ENCODE data around the gene GAB2.
"Not testable (repeated sequence)": the region's sequence is repeated elsewhere in the genome, so short reads cannot be mapped to it uniquely, and the experiment has no call there.

Gene GAB2

GRCh38 chr11:78417175-78417887 is at the start of gene GAB2:
GAB2 (minus strand) TSS chr11:78417820; CDS start chr11:78417720, 100 bp downstream.
- no peak for DNase-seq

GRCh38 chr11:78467370-78467769 is 49.8 kb upstream of the GAB2 start:
- no peak for DNase-seq

DNA sequence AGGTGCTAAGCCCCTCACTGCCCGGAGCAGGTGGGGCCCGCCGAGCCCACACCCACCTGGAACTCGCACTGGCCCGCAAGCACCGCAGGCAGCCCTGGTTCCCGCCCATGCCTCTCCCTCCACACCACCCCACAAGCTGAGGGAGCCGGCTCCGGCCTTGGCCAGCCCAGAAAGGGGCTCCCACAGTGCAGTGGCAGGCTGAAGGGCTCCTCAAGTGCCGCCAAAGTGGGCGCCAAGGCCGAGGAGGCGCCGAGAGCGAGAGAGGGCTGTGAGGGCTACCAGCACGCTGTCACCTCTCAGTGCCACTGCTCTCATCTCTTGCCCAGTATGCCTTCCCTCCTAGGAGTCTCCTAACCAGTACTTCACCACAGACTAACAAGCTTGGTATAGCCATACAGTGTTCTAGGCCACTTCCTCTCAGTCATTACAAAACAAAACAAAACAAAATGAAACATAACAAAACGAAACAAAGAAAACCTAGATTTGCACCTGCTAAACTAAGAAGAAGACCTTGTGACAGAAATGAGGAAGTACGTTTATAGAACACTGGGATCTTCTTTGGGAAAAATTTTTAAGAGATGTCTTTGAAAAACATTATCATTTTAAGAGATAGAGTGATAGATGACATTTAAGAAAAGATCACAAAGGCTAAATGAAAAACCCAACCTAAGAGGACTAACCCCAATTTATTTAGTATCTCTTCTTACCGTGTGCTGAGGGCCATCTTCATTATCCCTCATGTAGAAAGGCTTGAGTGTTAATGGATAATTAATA is 47.7 kb upstream of the GAB2 start:
- no peak for DNase-seq

- not testable (repeated sequence) for DNase-seq
Observed at GRCh38 chr11:78464787-78465168, 47.2 kb upstream of the GAB2 start.

DNA sequence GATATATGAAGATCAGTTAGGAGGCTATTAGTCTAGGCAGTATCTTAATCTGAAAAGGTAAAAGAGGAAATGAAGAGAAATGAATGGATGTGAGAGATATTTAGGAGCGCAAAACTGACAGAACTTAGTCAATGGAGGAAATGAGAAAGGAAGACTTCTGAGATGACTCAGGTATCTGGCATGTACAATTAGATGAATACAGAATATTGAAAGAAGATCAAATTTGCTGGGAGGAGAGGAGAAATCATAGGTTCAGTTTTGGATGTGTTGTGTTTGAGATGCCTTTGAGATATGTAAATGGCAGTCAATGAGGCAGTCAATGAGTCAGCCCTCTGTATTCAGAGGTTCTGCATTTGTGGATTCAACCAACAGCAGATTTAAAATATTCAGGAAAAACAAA is 42.9 kb upstream of the GAB2 start:
- no peak for DNase-seq

GRCh38 chr11:78459738-78460137 is 42.1 kb upstream of the GAB2 start:
- no peak for DNase-seq

DNA sequence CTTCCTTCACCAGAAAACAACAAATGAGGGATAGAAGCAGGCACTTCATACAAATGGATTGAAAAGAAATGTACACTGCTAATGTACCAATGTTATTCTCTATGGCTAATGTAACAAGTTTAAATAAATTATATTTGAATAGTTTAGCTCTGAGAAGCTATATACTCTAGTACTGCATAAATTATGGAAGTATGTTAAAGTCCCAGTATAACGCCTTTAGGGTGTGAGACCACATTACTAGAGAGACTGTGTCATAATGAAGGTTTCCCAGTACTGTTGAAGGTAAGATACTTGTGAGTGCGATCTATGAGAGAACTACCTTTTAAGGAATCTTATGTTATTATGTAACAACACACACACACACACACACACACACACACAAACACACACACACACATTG is 39.8 kb upstream of the GAB2 start:
- no peak for DNase-seq

GRCh38 chr11:78453140-78453935 is 35.7 kb upstream of the GAB2 start:
- DNase-seq, result no peak

DNA sequence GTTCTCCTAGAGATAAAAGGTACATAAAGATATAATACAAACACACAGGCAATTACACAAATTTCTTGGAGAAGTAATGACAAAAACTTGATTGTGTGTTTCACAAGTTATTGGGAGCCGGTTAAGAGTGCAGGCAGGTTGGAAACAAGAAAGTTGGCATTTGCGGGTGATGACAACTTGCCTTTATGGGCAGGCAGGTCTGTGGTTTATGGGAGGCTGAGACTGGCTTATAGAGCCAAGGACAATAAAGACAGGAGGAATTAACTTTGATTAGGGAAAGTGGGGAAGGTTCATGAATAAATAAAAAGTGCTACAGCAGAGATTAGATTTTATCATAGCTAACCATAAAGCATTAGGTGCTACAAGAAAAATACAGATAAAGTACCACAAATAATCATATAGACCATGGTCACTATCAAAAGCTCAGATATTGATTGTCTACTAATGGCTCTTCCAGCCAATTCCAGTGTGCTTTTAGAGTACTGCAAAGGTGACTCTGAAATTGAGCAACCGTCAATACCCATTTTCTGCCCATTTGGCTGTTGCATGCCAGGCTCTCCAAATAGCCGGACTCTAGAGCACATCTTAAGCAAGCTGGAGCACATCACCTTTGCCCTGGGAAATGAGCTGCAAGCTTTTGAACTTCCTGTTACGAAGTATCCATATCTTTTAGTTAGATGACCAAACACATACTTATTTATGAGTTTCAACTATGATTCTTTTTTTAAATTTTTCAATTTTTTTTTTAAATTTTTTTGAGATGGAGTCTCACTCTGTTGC is 33.9 kb upstream of the GAB2 start:
- no peak for DNase-seq

- DNase-seq, result no peak
Observed at GRCh38 chr11:78450866-78451265, 33.2 kb upstream of the GAB2 start.

DNA sequence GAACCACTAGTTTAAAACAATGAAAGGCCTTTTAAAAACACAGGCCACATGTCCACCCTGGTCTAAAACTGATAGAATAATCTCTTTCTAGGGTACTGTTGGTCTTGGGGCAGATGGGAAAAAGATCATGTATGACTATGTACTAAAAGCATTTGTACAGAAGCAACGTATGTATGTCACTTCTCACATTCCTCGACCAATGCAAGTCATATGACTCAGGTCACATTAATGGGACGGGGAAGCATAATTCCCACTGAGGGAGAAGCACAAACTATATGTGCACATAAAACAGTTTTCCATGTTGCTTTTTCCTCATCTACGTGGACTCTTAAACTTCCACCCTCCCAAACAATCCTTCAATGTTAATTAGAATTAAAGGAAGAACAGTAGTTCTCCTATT is 32.2 kb upstream of the GAB2 start:
- no peak for DNase-seq

DNA sequence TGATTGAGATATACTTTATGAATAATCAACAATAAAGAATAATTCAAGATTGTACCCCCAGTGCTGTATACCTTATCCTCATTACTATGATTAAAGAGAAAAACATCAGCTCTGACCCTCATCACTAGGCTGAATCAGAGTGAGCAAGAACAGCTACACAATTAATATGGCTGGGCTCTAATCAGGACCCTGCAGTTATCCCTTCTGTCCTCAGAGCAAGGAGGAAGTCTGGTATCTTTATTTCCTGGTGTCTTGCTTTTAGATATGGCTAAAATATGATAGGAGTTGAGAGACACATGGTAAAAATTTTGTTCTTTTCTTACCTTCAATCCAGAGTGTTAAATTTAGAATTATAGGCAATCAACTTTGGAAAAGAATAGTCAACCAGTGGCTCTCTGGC is 28.6 kb upstream of the GAB2 start:
- no peak for DNase-seq

- no peak for DNase-seq
Observed at GRCh38 chr11:78444726-78445125, 27.1 kb upstream of the GAB2 start.

DNA sequence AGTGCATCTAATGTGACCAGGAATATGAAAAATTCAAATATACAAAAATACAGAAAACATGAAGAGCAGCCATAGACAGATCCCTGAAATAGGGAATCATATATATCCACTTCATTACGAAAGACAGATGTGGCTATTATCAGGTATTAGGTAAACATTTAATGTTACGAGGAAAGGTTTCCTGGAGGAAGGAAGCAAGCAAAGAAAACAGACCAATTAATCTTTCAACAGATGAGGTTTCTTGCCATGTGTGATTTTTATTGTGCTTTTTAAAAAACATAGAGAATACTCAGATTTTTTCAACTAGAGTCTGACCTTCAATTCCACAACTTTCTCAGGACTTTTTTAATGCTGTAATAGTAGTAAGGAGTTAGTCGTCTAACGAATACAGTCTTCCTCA is 24.3 kb upstream of the GAB2 start:
- DNase-seq, result no peak

- no peak for DNase-seq
Observed at GRCh38 chr11:78438298-78438975, 20.8 kb upstream of the GAB2 start.

GRCh38 chr11:78432956-78433355 is 15.3 kb upstream of the GAB2 start:
- no peak for DNase-seq

- no peak for DNase-seq
Observed at GRCh38 chr11:78432058-78432515, 14.5 kb upstream of the GAB2 start.

- no peak for DNase-seq
Observed at GRCh38 chr11:78429660-78430059, 12.0 kb upstream of the GAB2 start.

GRCh38 chr11:78429209-78429608 is 11.6 kb upstream of the GAB2 start:
- DNase-seq, result no peak

GRCh38 chr11:78428773-78429172 is 11.2 kb upstream of the GAB2 start:
- no peak for DNase-seq

- no peak for DNase-seq
Observed at GRCh38 chr11:78428266-78428636, 10.6 kb upstream of the GAB2 start.

DNA sequence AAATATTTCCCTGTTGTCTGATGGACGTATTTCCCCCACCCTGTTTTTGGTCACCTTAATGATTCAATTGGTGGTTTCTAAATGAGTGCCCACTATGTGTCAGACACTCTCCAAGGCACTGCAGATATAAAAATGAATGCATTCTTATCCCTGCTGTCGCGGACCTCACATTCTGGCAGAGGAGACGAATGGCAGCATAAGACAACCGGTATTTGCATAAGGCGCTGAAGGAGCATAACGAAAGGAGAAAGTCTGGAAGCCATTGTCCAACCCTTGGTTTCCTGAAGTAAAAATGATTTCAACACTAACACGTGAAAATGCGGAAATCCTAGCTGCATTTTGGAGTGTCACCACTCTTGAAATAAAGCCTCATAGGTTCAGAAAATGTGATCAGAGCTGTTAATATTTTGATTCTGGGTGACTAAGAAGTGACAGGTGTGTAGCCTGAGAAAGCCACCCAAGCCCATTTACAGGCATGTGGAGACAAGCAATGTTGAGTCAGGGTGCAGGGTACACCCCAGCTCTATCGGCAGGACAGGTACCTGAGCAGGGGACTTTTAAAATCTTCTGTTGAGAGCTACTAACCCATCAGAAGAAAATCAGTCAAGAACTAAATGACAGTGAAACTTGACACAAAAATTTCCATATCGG is 10.1 kb upstream of the GAB2 start:
- no peak for DNase-seq

Measured in NCI-H1694 treated with DMSO at 0.1 percent for 48 hours (cell line).